DOHH2 (cell line): Measurements from ENCODE around the gene DGCR2.

Experiments
- EZH2phosphoT487 ChIP-seq: fragments of 200-600 bp; sonication (generic); IDR thresholded peaks from 2 replicates; pipeline ENCODE4 v1.6.1; 2017; ENCODE audit warnings: borderline replicate concordance, mild to moderate bottlenecking, antibody characterized with exemption, low read length, moderate library complexity, mixed read lengths
- TF ChIP-seq, protein P1 (sequence below): fragments of 200-600 bp; sonication (generic); IDR thresholded peaks from one replicate; pipeline ENCODE4 v1.5.1; 2014; ENCODE audit warnings: antibody characterized with exemption, mild to moderate bottlenecking, low read depth, low read length; ENCODE audit not compliant: poor library complexity, severe bottlenecking

DNA sequence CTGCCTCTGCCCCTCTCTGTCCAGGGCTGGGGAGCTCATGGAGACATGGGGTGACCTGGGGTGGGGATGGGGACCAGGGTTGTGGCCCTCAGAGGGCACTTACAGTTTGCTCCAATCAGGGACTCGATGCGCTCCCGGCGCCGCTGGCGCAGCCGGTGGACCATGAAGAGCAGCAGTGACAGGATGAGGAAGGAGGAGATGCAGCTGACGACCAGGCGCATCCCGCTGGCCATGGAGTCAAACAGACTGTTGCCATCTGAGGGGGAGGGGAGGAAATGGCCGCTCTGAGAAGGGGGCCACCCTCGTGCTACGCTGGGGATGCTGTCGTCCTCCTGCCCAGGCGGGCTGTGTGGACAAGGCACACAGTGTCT is 80.5 kb downstream of the DGCR2 start:
- TF ChIP-seq, protein P1, sequence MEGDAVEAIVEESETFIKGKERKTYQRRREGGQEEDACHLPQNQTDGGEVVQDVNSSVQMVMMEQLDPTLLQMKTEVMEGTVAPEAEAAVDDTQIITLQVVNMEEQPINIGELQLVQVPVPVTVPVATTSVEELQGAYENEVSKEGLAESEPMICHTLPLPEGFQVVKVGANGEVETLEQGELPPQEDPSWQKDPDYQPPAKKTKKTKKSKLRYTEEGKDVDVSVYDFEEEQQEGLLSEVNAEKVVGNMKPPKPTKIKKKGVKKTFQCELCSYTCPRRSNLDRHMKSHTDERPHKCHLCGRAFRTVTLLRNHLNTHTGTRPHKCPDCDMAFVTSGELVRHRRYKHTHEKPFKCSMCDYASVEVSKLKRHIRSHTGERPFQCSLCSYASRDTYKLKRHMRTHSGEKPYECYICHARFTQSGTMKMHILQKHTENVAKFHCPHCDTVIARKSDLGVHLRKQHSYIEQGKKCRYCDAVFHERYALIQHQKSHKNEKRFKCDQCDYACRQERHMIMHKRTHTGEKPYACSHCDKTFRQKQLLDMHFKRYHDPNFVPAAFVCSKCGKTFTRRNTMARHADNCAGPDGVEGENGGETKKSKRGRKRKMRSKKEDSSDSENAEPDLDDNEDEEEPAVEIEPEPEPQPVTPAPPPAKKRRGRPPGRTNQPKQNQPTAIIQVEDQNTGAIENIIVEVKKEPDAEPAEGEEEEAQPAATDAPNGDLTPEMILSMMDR, result no peak
- no peak for TF ChIP-seq EZH2phosphoT487
